Keratinocyte (primary cell): ENCODE data around the gene GRK5. TPM values are rescaled to one million over a fixed set of nuclear protein-coding genes. Genes with fewer than 3 reads are reported as not detected.
A peak's percentile ranks its signal among the peaks of the same experiment; 100 is the strongest.

Source experiments
- DNase-seq: peaks from one replicate; pipeline ENCODE4 v3.0.0-alpha.2; 2011; ENCODE audit warnings: low read depth, missing footprints, low spot score
- FAIRE-seq: peaks from 2 replicates; lab custom pipeline; 2011; peaks lifted over from hg19 to GRCh38; lab: Jason Lieb, UNC
- H2AFZ ChIP-seq: 2 replicates; pipeline ENCODE4 v1.6.0; 2012; ENCODE audit warnings: low read length, control low read depth, inconsistent platforms; ENCODE audit not compliant: control insufficient read depth
- H3K27ac ChIP-seq: 2 replicates; pipeline ENCODE4 v1.5.1; 2011; ENCODE audit warnings: low read length; ENCODE audit not compliant: control insufficient read depth, insufficient read depth
- H3K27me3 ChIP-seq: 3 replicates; pipeline ENCODE4 v1.6.0; 2011; ENCODE audit warnings: low read length; ENCODE audit not compliant: control insufficient read depth, insufficient read depth; ENCODE audit errors: extremely low read depth
- H3K36me3 ChIP-seq, 2 experiments: 2 replicates in 1 of 2; 3 replicates in 1 of 2; pipeline ENCODE4 v1.5.1; 2011; ENCODE audit warnings: low read length in 2 of 2, mild to moderate bottlenecking in 1 of 2; ENCODE audit not compliant: control insufficient read depth in 2 of 2, insufficient read depth in 2 of 2; ENCODE audit errors: extremely low read depth in 1 of 2
- H3K4me1 ChIP-seq: 3 replicates; pipeline ENCODE4 v1.5.1; 2011; ENCODE audit warnings: low read length; ENCODE audit not compliant: control insufficient read depth, insufficient read depth; ENCODE audit errors: extremely low read depth
- H3K4me2 ChIP-seq: 3 replicates; pipeline ENCODE4 v1.6.0; 2011; ENCODE audit warnings: low read depth, low read length; ENCODE audit not compliant: control insufficient read depth, insufficient read depth; ENCODE audit errors: extremely low read depth
- H3K4me3 ChIP-seq, 3 experiments: fragments of 200-600 bp in 1 of 3; sonication (generic) in 1 of 3; 2 replicates in 2 of 3; 3 replicates in 1 of 3; pipeline ENCODE4 v1.5.1; 2011 to 2016; ENCODE audit warnings: low read length in 3 of 3, mild to moderate bottlenecking in 3 of 3, control low read depth in 2 of 3, inconsistent platforms in 1 of 3, low read depth in 1 of 3, mixed read lengths in 1 of 3, mixed run types in 1 of 3, moderate library complexity in 1 of 3; ENCODE audit not compliant: control insufficient read depth in 2 of 3, insufficient read depth in 2 of 3; ENCODE audit errors: extremely low read depth in 1 of 3
- H3K79me2 ChIP-seq: 2 replicates; pipeline ENCODE4 v1.6.0; 2012; ENCODE audit warnings: low read length; ENCODE audit not compliant: control insufficient read depth, insufficient read depth
- H3K9ac ChIP-seq: 3 replicates; pipeline ENCODE4 v1.6.0; 2011; ENCODE audit warnings: low read length; ENCODE audit not compliant: control insufficient read depth, insufficient read depth; ENCODE audit errors: extremely low read depth
- H3K9me1 ChIP-seq: 3 replicates; pipeline ENCODE4 v1.6.0; 2011; ENCODE audit warnings: low read length; ENCODE audit not compliant: control insufficient read depth, insufficient read depth; ENCODE audit errors: extremely low read depth
- H3K9me3 ChIP-seq: 2 replicates; pipeline ENCODE4 v1.5.1; 2012; ENCODE audit warnings: low read depth, low read length; ENCODE audit not compliant: control insufficient read depth
- H4K20me1 ChIP-seq: 3 replicates; pipeline ENCODE4 v1.6.0; 2011; ENCODE audit warnings: low read length; ENCODE audit not compliant: control insufficient read depth, insufficient read depth; ENCODE audit errors: extremely low read depth
- CTCF ChIP-seq, 3 experiments: IDR thresholded peaks in 1 of 3; conservative IDR thresholded peaks in 1 of 3; optimal IDR thresholded peaks in 1 of 3; 2 replicates in 2 of 3; 3 replicates in 1 of 3; pipeline versions ENCODE3 to v1.5.1; 2011; ENCODE audit warnings: low read length in 3 of 3, mild to moderate bottlenecking in 3 of 3, moderate library complexity in 2 of 3, control low read depth in 1 of 3, inconsistent platforms in 1 of 3; ENCODE audit not compliant: insufficient read depth in 2 of 3; ENCODE audit errors: extremely low read depth in 1 of 3
- EZH2 ChIP-seq: IDR thresholded peaks from one replicate; pipeline ENCODE4 v1.6.1; 2012; ENCODE audit warnings: inconsistent platforms, mild to moderate bottlenecking, low read length, moderate library complexity
- dilution Hi-C: fragments of 300-500 bp; cut with MboI; formaldehyde crosslinking; loops from one replicate; pipeline ENCODE4 v1.7.0; 2020; ENCODE audit warnings: low sequenced_read_pairs; ENCODE audit not compliant: extremely low pct_ligation_motif_present
- polyA plus RNA-seq, 5 experiments: library from polyadenylated mRNA; depleted of rRNA in 3 of 5; stranded (reverse) in 3 of 5; stranded (forward) in 1 of 5; unstranded in 1 of 5; fragments of >200 nt; gene quantifications; 1 replicate in 1 of 5; 2 replicates in 3 of 5; 3 replicates in 1 of 5; pipeline versions ENCODE4 v1.2.1 to v1.2.3, GENCODE V29; 2011 to 2012; ENCODE audit warnings: missing spikeins in 2 of 5, low read depth in 1 of 5, low replicate concordance in 1 of 5

The GRK5 gene
- polyA plus RNA-seq, 1 donor (not counting 4 experiments of a cell fraction or from before 2014, with no cell fraction given): 7.6 TPM

DNA sequence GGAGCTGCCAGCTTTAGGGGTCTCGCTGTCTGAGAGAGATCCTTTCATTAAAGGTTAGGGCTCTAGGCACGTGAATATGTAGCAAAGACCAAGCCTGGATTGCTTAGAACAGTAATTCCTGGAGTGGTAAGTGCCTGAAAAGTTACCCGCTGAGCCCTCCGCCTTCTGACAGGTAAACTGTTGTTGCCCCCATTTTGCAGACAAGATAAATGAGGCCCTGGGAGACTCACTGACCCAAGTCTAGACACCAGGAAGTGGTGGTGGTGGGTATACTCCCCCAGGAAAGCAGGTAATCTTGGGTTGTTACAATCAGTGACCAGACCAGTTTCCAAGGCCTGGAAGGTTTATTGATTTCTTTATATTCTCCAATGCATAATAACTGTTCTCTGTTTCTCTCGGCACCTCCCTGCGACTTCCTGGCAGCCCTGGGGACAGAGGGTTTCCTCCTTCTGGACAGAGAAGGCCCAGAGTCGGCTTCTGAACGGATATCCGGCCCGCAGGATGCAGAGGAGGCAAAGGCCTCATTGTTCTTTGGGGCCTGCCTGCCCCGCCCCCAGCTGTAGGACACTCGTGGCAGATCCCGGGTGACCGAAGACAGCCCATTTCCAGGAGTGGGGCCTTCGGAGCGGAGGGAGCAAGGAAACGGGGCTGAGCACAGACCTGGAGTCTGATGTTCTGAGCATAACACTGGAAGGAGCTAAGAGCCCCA lies 1.3 kb upstream of the GRK5 start:
- H3K79me2 ChIP-seq: peaks cover 16% of the 10 kb centered on the region
- peak overlapping the region; percentile 63 for H3K4me2 ChIP-seq
- no peaks in the 10 kb centered on the region for H3K27me3 ChIP-seq
- peak overlapping the region; percentile 70 for H3K9ac ChIP-seq
- no peak for DNase-seq
- peak overlapping the region; percentile 50 to 77 (median 63) for H3K4me3 ChIP-seq
- TF ChIP-seq EZH2: no peak
- no peak for TF ChIP-seq CTCF (optimal IDR thresholded peaks at IDR 0.05 in 1 of 3, IDR thresholded peaks at IDR 0.05 in 1 of 3, conservative IDR thresholded peaks at IDR 0.05 in 1 of 3; ENCODE audit: extremely low read depth in 1 of 3, insufficient read depth in 2 of 3, low read length in 3 of 3)
- H3K27ac ChIP-seq: peak overlapping the region; percentile 62
- peaks cover 45% of the 10 kb centered on the region for H3K4me1 ChIP-seq
- no peaks in the 10 kb centered on the region for H3K9me1 ChIP-seq
- dilution Hi-C loops: loop anchor here (25.0 kb wide), 1 partner anchor 206 kb away; no protein-coding TSS in a partner anchor
- no peaks in the 10 kb centered on the region for H3K36me3 ChIP-seq
- no peaks in the 10 kb centered on the region for H3K9me3 ChIP-seq
- no peaks in the 10 kb centered on the region for H4K20me1 ChIP-seq
- peak; percentile 17 for FAIRE-seq
- H2AFZ ChIP-seq: peak overlapping the region; percentile 78

GRCh38 chr10:119206603-119207365 lies 587 bp upstream of the GRK5 start:
- peak overlapping the region; percentile 78 for H2AFZ ChIP-seq
- no peaks in the 10 kb centered on the region for H3K27me3 ChIP-seq
- H4K20me1 ChIP-seq: no peaks in the 10 kb centered on the region
- H3K4me2 ChIP-seq: peak overlapping the region; percentile 63
- H3K4me1 ChIP-seq: peaks cover 44% of the 10 kb centered on the region
- no peaks in the 10 kb centered on the region for H3K36me3 ChIP-seq
- H3K4me3 ChIP-seq: peak overlapping the region; percentile 63 to 77 (median 67)
- peak overlapping the region; percentile 70 for H3K9ac ChIP-seq
- FAIRE-seq (no peak), DNase-seq (no peak)
- no peaks in the 10 kb centered on the region for H3K9me3 ChIP-seq
- no peaks in the 10 kb centered on the region for H3K9me1 ChIP-seq
- peak overlapping the region; percentile 62 for H3K27ac ChIP-seq
- TF ChIP-seq CTCF (optimal IDR thresholded peaks at IDR 0.05 in 1 of 3, IDR thresholded peaks at IDR 0.05 in 1 of 3, conservative IDR thresholded peaks at IDR 0.05 in 1 of 3; ENCODE audit: extremely low read depth in 1 of 3, insufficient read depth in 2 of 3, low read length in 3 of 3) (peak; percentile 52 to 75 (median 59)), EZH2 (no peak)
- dilution Hi-C loops: loop anchor here (25.0 kb wide), 1 partner anchor 206 kb away; no protein-coding TSS in a partner anchor
- H3K79me2 ChIP-seq: peaks cover 16% of the 10 kb centered on the region
